NCI-H82 treated with DMSO at 0.1 percent for 48 hours (cell line): Measurements from ENCODE around the gene ATP6V1G1.

ENCODE experiments used
- DNase-seq: peaks from one replicate; lab custom pipeline; 2025; ENCODE audit not compliant: unreplicated experiment; lab: John Stamatoyannopoulos, UW

ATP6V1G1 gene

GRCh38 chr9:114611516-114612271, 24.1 kb downstream of the ATP6V1G1 start:
- no peak for DNase-seq

GRCh38 chr9:114612272-114612923, 24.8 kb downstream of the ATP6V1G1 start:
- DNase-seq, result no peak

- DNase-seq, result no peak
These were observed 25.5 kb downstream of the ATP6V1G1 start for GRCh38 chr9:114613087-114613486.

- DNase-seq, result no peak
These were observed 26.4 kb downstream of the ATP6V1G1 start for GRCh38 chr9:114613919-114614318.

- DNase-seq, result no peak
These were observed 26.8 kb downstream of the ATP6V1G1 start for GRCh38 chr9:114614373-114614772.

GRCh38 chr9:114616684-114617520, 29.3 kb downstream of the ATP6V1G1 start:
- DNase-seq, result no peak

- no peak for DNase-seq
These were observed 31.7 kb downstream of the ATP6V1G1 start for GRCh38 chr9:114619191-114619761.

- DNase-seq, result no peak
These were observed 34.0 kb downstream of the ATP6V1G1 start for GRCh38 chr9:114621561-114621960.

- no peak for DNase-seq
These were observed 34.5 kb downstream of the ATP6V1G1 start for GRCh38 chr9:114621975-114622609.

- no peak for DNase-seq
These were observed 37.1 kb downstream of the ATP6V1G1 start for GRCh38 chr9:114624677-114625076.

GRCh38 chr9:114626415-114627020, 38.9 kb downstream of the ATP6V1G1 start:
- DNase-seq, result no peak

GRCh38 chr9:114627553-114627952, 40.0 kb downstream of the ATP6V1G1 start:
- no peak for DNase-seq

GRCh38 chr9:114629563-114630090, 42.1 kb downstream of the ATP6V1G1 start:
- DNase-seq, result no peak

- DNase-seq, result no peak
These were observed 43.6 kb downstream of the ATP6V1G1 start for GRCh38 chr9:114631166-114631565.

- DNase-seq, result no peak
These were observed 46.0 kb downstream of the ATP6V1G1 start for GRCh38 chr9:114633438-114634089.

- no peak for DNase-seq
These were observed 46.8 kb downstream of the ATP6V1G1 start for GRCh38 chr9:114634387-114634786.

- DNase-seq, result no peak
These were observed 50.8 kb downstream of the ATP6V1G1 start for GRCh38 chr9:114638404-114638803.

- DNase-seq, result no peak
These were observed 54.4 kb downstream of the ATP6V1G1 start for GRCh38 chr9:114641967-114642366.

- DNase-seq, result no peak
These were observed 55.4 kb downstream of the ATP6V1G1 start for GRCh38 chr9:114643001-114643400.

GRCh38 chr9:114643896-114644295, 56.3 kb downstream of the ATP6V1G1 start:
- no peak for DNase-seq
